Transverse colon (tissue), 4 donors: ENCODE results near the gene VSIG8. TPM values are rescaled to one million over a fixed set of nuclear protein-coding genes. Genes with fewer than 3 reads are reported as not detected.

Experiments used
- DNase-seq: peaks from one replicate; pipeline ENCODE4 v3.0.0-alpha.2; 2019
- H3K27ac ChIP-seq, 4 donors: fragments of 200-600 bp; sonication (generic); 2 replicates each; pipeline ENCODE4 v1.5.1; 2016 to 2018; ENCODE audit warnings: inconsistent platforms in 4 of 4
- H3K27me3 ChIP-seq: fragments of 200-600 bp; sonication (generic); 2 replicates; pipeline ENCODE4 v1.5.1; 2017; ENCODE audit warnings: inconsistent platforms
- H3K36me3 ChIP-seq, 4 donors: fragments of 200-600 bp; sonication (generic); 2 replicates each; pipeline ENCODE4 v1.5.1; 2017 to 2019; ENCODE audit warnings: inconsistent platforms in 4 of 4
- H3K4me1 ChIP-seq, 4 donors: fragments of 200-600 bp; sonication (generic); 2 replicates each; pipeline ENCODE4 v1.5.1; 2017 to 2020; ENCODE audit warnings: inconsistent platforms in 4 of 4
- H3K4me3 ChIP-seq, 4 donors: fragments of 200-600 bp; sonication (generic); 1 replicate in 1 of 4; 2 replicates in 3 of 4; pipeline versions ENCODE4 v1.5.1 to v1.6.1; 2017 to 2019; ENCODE audit warnings: inconsistent platforms in 4 of 4
- H3K9me3 ChIP-seq, 2 donors: fragments of 200-600 bp; sonication (generic); 2 replicates each; pipeline ENCODE4 v1.5.1; 2017 to 2019; ENCODE audit warnings: inconsistent platforms in 2 of 2
- CTCF ChIP-seq, 5 experiments: fragments of 200-600 bp in 3 of 5; fragments of 450-650 bp in 2 of 5; sonication (generic) in 3 of 5; IDR thresholded peaks; 1 replicate in 2 of 5; 2 replicates in 3 of 5; pipeline ENCODE4 v1.5.1; 2016 to 2017; ENCODE audit warnings: antibody characterized with exemption in 5 of 5, inconsistent platforms in 3 of 5, mild to moderate bottlenecking in 2 of 5, moderate library complexity in 1 of 5
- EP300 ChIP-seq: sonication (generic); formaldehyde crosslinking; IDR thresholded peaks from one replicate; pipeline ENCODE4 v1.6.1; 2017; ENCODE audit warnings: antibody characterized with exemption, low read depth
- POLR2A ChIP-seq: fragments of 450-650 bp; IDR thresholded peaks from one replicate; pipeline ENCODE4 v1.6.1; 2016; ENCODE audit warnings: antibody characterized with exemption, mild to moderate bottlenecking, moderate library complexity
- POLR2AphosphoS5 ChIP-seq, 3 donors: sonication (generic); formaldehyde crosslinking; IDR thresholded peaks; one replicate each; pipeline ENCODE4 v1.6.1; 2016; ENCODE audit warnings: antibody characterized with exemption in 3 of 3
- WGBS, 2 donors: methylation state at CpG; one replicate each; pipeline ENCODE4 v1.1.5; 2018; ENCODE audit warnings: low coverage in 1 of 2; 5-methylcytosine and 5-hydroxymethylcytosine counted together
- in situ Hi-C, 4 donors: fragments of 200-750 bp; cut with MboI; loops; one replicate each; pipeline versions ENCODE4 v1.15.0 to v1.15.1; 2017; ENCODE audit warnings: low sequenced_read_pairs in 3 of 4, low pct_ligation_motif_present in 1 of 4, low pct_unique_long_range_greater_than_20kb in 1 of 4
- intact Hi-C: fragments of 100-400 bp; cut with DNase I; formaldehyde crosslinking; loops from one replicate; pipeline ENCODE4 v1.15.1; 2023; ENCODE audit warnings: low total_unique reads
- total RNA-seq, 4 donors: library from RNA; depleted of rRNA; stranded (reverse); fragments of >200 nt; gene quantifications; one replicate each; pipeline ENCODE4 v1.1.0, GENCODE V29; 2016

The VSIG8 gene
- total RNA-seq, 4 donors from 2014 or later = not detected

GRCh38 chr1:159823406-159823805 lies 39.1 kb downstream of the VSIG8 start:
- TF ChIP-seq CTCF (IDR thresholded peaks at IDR 0.05) (no peak), POLR2A (no peak), EP300 (no peak), POLR2AphosphoS5 (IDR thresholded peaks at IDR 0.05) (peak in 2 of 3 donors; percentile 12 to 19)
- intact Hi-C loops = no loop called here
- peak; percentile 35 for DNase-seq
- H3K27me3 ChIP-seq = no peaks in the 10 kb centered on the region
- H3K27ac ChIP-seq = no peak overlapping the region
- H3K36me3 ChIP-seq = no peaks in the 10 kb centered on the region
- WGBS, 2 donors = 31 to 62% methylated on average over 4 to 7 of the region's 7 CpGs
- in situ Hi-C loops = no loop called here
- H3K9me3 ChIP-seq = no peaks in the 10 kb centered on the region
- peaks cover 0 to 8% (median under 1%) of the 10 kb centered on the region in 4 donors for H3K4me1 ChIP-seq
- H3K4me3 ChIP-seq = no peak overlapping the region

- 80 to 89% methylated on average over 3 to 9 of the region's 9 CpGs for WGBS, 2 donors
Measured at GRCh38 chr1:159821171-159821867, 41.1 kb downstream of the VSIG8 start.

GRCh38 chr1:159817276-159818041 lies 45.0 kb downstream of the VSIG8 start:
- in situ Hi-C loops (no loop called here), intact Hi-C loops (no loop called here)
- no peak for DNase-seq
- no peaks in the 10 kb centered on the region for H3K36me3 ChIP-seq
- peak overlapping the region in 2 of 4 donors; percentile 41 to 48 for H3K27ac ChIP-seq
- no peak overlapping the region for H3K4me3 ChIP-seq
- peaks cover 0 to 5% (median 2%) of the 10 kb centered on the region in 4 donors for H3K4me1 ChIP-seq
- H3K27me3 ChIP-seq = no peaks in the 10 kb centered on the region
- no peaks in the 10 kb centered on the region for H3K9me3 ChIP-seq
- 63 to 72% methylated on average over 9 to 11 of the region's 11 CpGs for WGBS, 2 donors
- TF ChIP-seq CTCF (IDR thresholded peaks at IDR 0.05) = no peak
- no peak for TF ChIP-seq EP300
- TF ChIP-seq POLR2AphosphoS5 (IDR thresholded peaks at IDR 0.05) = no peak
- no peak for TF ChIP-seq POLR2A

More at GRCh38 chr1:159821171-159821867, 41.1 kb downstream of the VSIG8 start:
- no peak overlapping the region for H3K4me3 ChIP-seq
- H3K27ac ChIP-seq = no peak overlapping the region
- no peak for TF ChIP-seq POLR2AphosphoS5 (IDR thresholded peaks at IDR 0.05)
- TF ChIP-seq CTCF (IDR thresholded peaks at IDR 0.05) = no peak
- DNase-seq = no peak
- in situ Hi-C loops (no loop called here), intact Hi-C loops (no loop called here)
- no peaks in the 10 kb centered on the region for H3K9me3 ChIP-seq
- H3K36me3 ChIP-seq = no peaks in the 10 kb centered on the region
- H3K27me3 ChIP-seq = no peaks in the 10 kb centered on the region
- H3K4me1 ChIP-seq = peaks cover 0 to 8% (median 4%) of the 10 kb centered on the region in 4 donors

GRCh38 chr1:159815926-159816325 lies 46.5 kb downstream of the VSIG8 start:
- DNase-seq = no peak
- Histone ChIP-seq H3K4me3 (no peak overlapping the region), H3K9me3 (no peaks in the 10 kb centered on the region), H3K27ac (no peak overlapping the region), H3K27me3 (no peaks in the 10 kb centered on the region), H3K4me1 (peaks cover 0 to 5% (median 2%) of the 10 kb centered on the region in 4 donors), H3K36me3 (no peaks in the 10 kb centered on the region)
- WGBS, 2 donors = 74 to 96% methylated on average over 6 to 8 of the region's 8 CpGs
- no peak for TF ChIP-seq CTCF (IDR thresholded peaks at IDR 0.05)
- in situ Hi-C loops = no loop called here
- intact Hi-C loops = no loop called here
